K562 (cell line): ENCODE data around the gene VPS4A. TPM values are rescaled to one million over a fixed set of nuclear protein-coding genes. Genes with fewer than 3 reads are reported as not detected.

Source experiments
- ATAC-seq: fragments of 200-7000 bp; cut with Tn5 transposase; 3 replicates; pipeline ENCODE4 v1.9.1; 2020; ENCODE audit warnings: moderate library complexity
- BruUV-seq: library from RNA; stranded (reverse); fragments of 400-500 nt; replicated peaks from 2 replicates; lab custom pipeline; 2021; lab: Mats Ljungman, UMichigan
- CTCF ChIA-PET: fragments of 300-600 bp; formaldehyde crosslinking; extraction: SDS; loops from one replicate; lab custom pipeline; 2021; ENCODE audit warnings: low intra/inter-chr PET ratio; lab: Yijun Ruan, JAX
- POLR2A ChIA-PET: fragments of 300-600, 350-650 bp; sonication (Branson Sonifier 250); formaldehyde crosslinking; extraction: SDS; loops from one replicate; lab custom pipeline; 2021; ENCODE audit warnings: antibody characterized with exemption, inconsistent platforms; lab: Yijun Ruan, JAX
- DNase-seq, 4 experiments: peaks; one replicate each; pipeline versions ENCODE4 v3.0.0 to v3.0.0-alpha.2; 2011 to 2018; ENCODE audit warnings: low spot score in 3 of 4, mixed read lengths in 3 of 4; ENCODE audit errors: extremely low read depth in 1 of 4
- FAIRE-seq: peaks from 2 replicates; lab custom pipeline; 2011; peaks lifted over from hg19 to GRCh38; lab: Jason Lieb, UNC
- H2AFZ ChIP-seq: 2 replicates; pipeline ENCODE4 v1.6.0; 2011; ENCODE audit warnings: low read depth, low read length, control low read depth, inconsistent platforms
- H3K27ac ChIP-seq: fragments of 200-600 bp; 3 replicates; pipeline ENCODE4 v1.8.0; 2011; ENCODE audit warnings: low read depth, mild to moderate bottlenecking, control low read depth, inconsistent platforms, low read length, moderate library complexity, mixed read lengths; ENCODE audit errors: extremely low read depth
- H3K27me3 ChIP-seq, 2 experiments: fragments of 300-600 bp in 1 of 2; 2 replicates in 1 of 2; 3 replicates in 1 of 2; pipeline versions ENCODE4 v1.6.0 to v1.8.0; 2011; ENCODE audit warnings: inconsistent platforms in 2 of 2, low read length in 2 of 2, mild to moderate bottlenecking in 1 of 2, mixed read lengths in 1 of 2, moderate library complexity in 1 of 2; ENCODE audit not compliant: control insufficient read depth in 2 of 2, insufficient read depth in 2 of 2
- H3K36me3 ChIP-seq: fragments of 300-600 bp; 3 replicates; pipeline ENCODE4 v1.8.0; 2011; ENCODE audit warnings: mild to moderate bottlenecking, low read length, inconsistent platforms; ENCODE audit not compliant: control insufficient read depth, insufficient read depth
- H3K4me1 ChIP-seq, 2 experiments: fragments of 200-600 bp in 1 of 2; replicated peaks in 1 of 2; 2 replicates in 1 of 2; 3 replicates in 1 of 2; pipeline versions ENCODE4 v1.5.1 to v1.8.0; 2011; ENCODE audit warnings: inconsistent platforms in 2 of 2, low read length in 2 of 2, mild to moderate bottlenecking in 1 of 2, mixed read lengths in 1 of 2, moderate library complexity in 1 of 2; ENCODE audit not compliant: control insufficient read depth in 2 of 2, insufficient read depth in 2 of 2
- H3K4me2 ChIP-seq: 2 replicates; pipeline ENCODE4 v1.6.1; 2011; ENCODE audit warnings: low read length, control low read depth, inconsistent platforms, mixed read lengths; ENCODE audit not compliant: insufficient read depth
- H3K4me3 ChIP-seq: fragments of 200-600 bp; sonication (generic), shearing (Covaris generic); 2 replicates; pipeline ENCODE4 v1.5.1; 2016; ENCODE audit warnings: control low read depth, inconsistent platforms
- H3K79me2 ChIP-seq: fragments of 200-600 bp; 3 replicates; pipeline ENCODE4 v1.8.0; 2011; ENCODE audit warnings: low read length, inconsistent platforms; ENCODE audit not compliant: control insufficient read depth, insufficient read depth
- H3K9ac ChIP-seq, 2 experiments: 2 replicates each; pipeline versions ENCODE4 v1.6.0 to v1.6.1; 2011; ENCODE audit warnings: low read depth in 2 of 2, low read length in 2 of 2, control low read depth in 1 of 2, inconsistent platforms in 1 of 2, mild to moderate bottlenecking in 1 of 2, mixed read lengths in 1 of 2; ENCODE audit not compliant: insufficient read depth in 1 of 2
- H3K9me1 ChIP-seq: one replicate; pipeline ENCODE4 v1.6.0; 2011; ENCODE audit warnings: inconsistent platforms, mild to moderate bottlenecking, low read length, moderate library complexity; ENCODE audit not compliant: control insufficient read depth, insufficient read depth
- H3K9me3 ChIP-seq: replicated peaks from 2 replicates; pipeline ENCODE4 v1.5.1; 2011; ENCODE audit warnings: low read depth, low read length, inconsistent platforms; ENCODE audit not compliant: control insufficient read depth, insufficient read depth
- H4K20me1 ChIP-seq: replicated peaks from 2 replicates; pipeline ENCODE4 v1.6.1; 2011; ENCODE audit warnings: low read length, inconsistent platforms, mixed read lengths; ENCODE audit not compliant: control insufficient read depth, insufficient read depth
- AFF4 ChIP-seq: sonication (generic); formaldehyde crosslinking; IDR thresholded peaks from 2 replicates; pipeline ENCODE4 v1.8.0; 2023; ENCODE audit warnings: mild to moderate bottlenecking, missing genetic modification reagents
- CCNT2 ChIP-seq: IDR thresholded peaks from 2 replicates; pipeline ENCODE4 v1.6.1; 2011; ENCODE audit warnings: borderline replicate concordance, low read depth, mild to moderate bottlenecking, moderate library complexity, mixed read lengths, low read length; ENCODE audit not compliant: insufficient read length; ENCODE audit errors: extremely low read depth
- ELF4 ChIP-seq: fragments of 450-650 bp; formaldehyde crosslinking; IDR thresholded peaks from 2 replicates; pipeline ENCODE4 v1.4.0; 2022; ENCODE audit warnings: missing genetic modification characterization
- HDAC6 ChIP-seq: IDR thresholded peaks from 2 replicates; pipeline ENCODE4 v1.6.1; 2012; ENCODE audit warnings: low read depth, mild to moderate bottlenecking, control low read depth, inconsistent platforms, low read length, moderate library complexity
- IFI16 ChIP-seq: fragments of 250-450 bp; sonication (Bioruptor Pico); IDR thresholded peaks from 2 replicates; pipeline ENCODE4 v2.1.2; 2022; ENCODE audit warnings: mild to moderate bottlenecking, inconsistent platforms
- KAT2B ChIP-seq: IDR thresholded peaks from one replicate; pipeline ENCODE4 v1.6.1; 2012; ENCODE audit warnings: low read depth, mild to moderate bottlenecking, control low read depth, inconsistent platforms, low read length, moderate library complexity
- KLF1 ChIP-seq: fragments of 450-650 bp; IDR thresholded peaks from 2 replicates; pipeline ENCODE4 v1.6.1; 2016; ENCODE audit warnings: missing genetic modification characterization, missing compliant biosample characterization
- NUFIP1 ChIP-seq: fragments of 450-650 bp; IDR thresholded peaks from 2 replicates; pipeline ENCODE4 v1.6.1; 2018; ENCODE audit not compliant: partially characterized antibody
- PHF20 ChIP-seq: fragments of 450-650 bp; IDR thresholded peaks from 2 replicates; pipeline ENCODE4 v1.6.1; 2018; ENCODE audit not compliant: partially characterized antibody
- RBM25 ChIP-seq: fragments of 200-400 bp; formaldehyde crosslinking; IDR thresholded peaks from 2 replicates; pipeline ENCODE4 v1.6.1; 2018; ENCODE audit warnings: low read length, low read depth, moderate library complexity; ENCODE audit not compliant: severe bottlenecking
- RUNX1 ChIP-seq: sonication (generic); IDR thresholded peaks from 2 replicates; pipeline ENCODE4 v1.6.1; 2016; ENCODE audit warnings: antibody characterized with exemption, low read depth
- STAG1 ChIP-seq: sonication (generic); formaldehyde crosslinking; IDR thresholded peaks from 2 replicates; pipeline ENCODE4 v1.5.0; 2020; ENCODE audit warnings: missing genetic modification reagents, borderline replicate concordance
- TRIM24 ChIP-seq, 2 experiments: fragments of 450-650 bp; IDR thresholded peaks; 2 replicates each; pipeline ENCODE4 v1.6.1; 2016
- ZFP30 ChIP-seq: fragments of 250-450 bp; sonication (Bioruptor Pico); IDR thresholded peaks from 2 replicates; pipeline ENCODE4 v1.8.0; 2022; ENCODE audit warnings: moderate library complexity, mild to moderate bottlenecking, inconsistent platforms, borderline replicate concordance
- ZNF277 ChIP-seq: fragments of 250-450 bp; sonication (Bioruptor Pico); IDR thresholded peaks from 2 replicates; pipeline ENCODE4 v1.8.0; 2022; ENCODE audit warnings: inconsistent platforms, mild to moderate bottlenecking, moderate library complexity, borderline replicate concordance
- ZNF717 ChIP-seq: fragments of 250-450 bp; sonication (Bioruptor Pico); IDR thresholded peaks from 2 replicates; pipeline ENCODE4 v1.5.0; 2021
- whole genome bisulfite sequencing: fragments of 100-300 bp; shearing (Covaris generic); methylation state at CpG from one replicate; pipeline ENCODE4 v1.1.6; 2016; ENCODE audit warnings: low coverage, mixed read lengths; ENCODE audit not compliant: insufficient coverage; ENCODE audit errors: missing lambda C conversion rate; 5-methylcytosine and 5-hydroxymethylcytosine counted together
- in situ Hi-C: fragments of 300-500 bp; cut with MboI; formaldehyde crosslinking; loops from 4 replicates; pipeline ENCODE4 v1.15.0; 2018; ENCODE audit warnings: inconsistent platforms, mixed read lengths
- intact Hi-C: fragments of 100-400 bp; cut with micrococcal nuclease; formaldehyde crosslinking; loops from 2 replicates; pipeline ENCODE4 v1.14.2; 2022
- polyA plus RNA-seq, 8 experiments: library from polyadenylated mRNA; depleted of rRNA in 4 of 8; stranded (reverse) in 5 of 8; unstranded in 3 of 8; fragments of >200 nt; fragmentation: Nextera tagmentation in 2 of 8; fragmentation: Illumina TruSeq in 1 of 8; extraction: Ambion mirVana in 2 of 8; extraction: Trizol in 1 of 8; gene quantifications; 2 replicates each; pipeline versions ENCODE4 v1.2.1 to v1.2.3, GENCODE V29; 2011 to 2014; ENCODE audit warnings: inconsistent platforms in 1 of 8, missing spikeins in 1 of 8
- total RNA-seq, 7 experiments: library from RNA; depleted of rRNA in 6 of 7; stranded (reverse); fragments of >200 nt in 6 of 7; fragmentation: Illumina TruSeq in 2 of 7; extraction: Trizol in 2 of 7; gene quantifications; 2 replicates each; pipeline versions ENCODE4 v1.2.1 to v1.2.3, GENCODE V29; 2011 to 2021; ENCODE audit warnings: low replicate concordance in 1 of 7

Gene VPS4A
- total and polyA plus RNA-seq, 9 of the 15 experiments (the other 6 are each of a cell fraction or from before 2014, with no cell fraction given): 7.6 to 45.4 (median 29.9) TPM

- no peak for TF ChIP-seq ZNF277 (CRISPR knock-in tag)
- TF ChIP-seq ZFP30 (CRISPR knock-in tag): no peak
- TF ChIP-seq RUNX1: no peak
- TF ChIP-seq IFI16 (CRISPR knock-in tag): no peak
- TF ChIP-seq TRIM24 (IDR thresholded peaks at IDR 0.05): no peak
- peak; percentile 45 for TF ChIP-seq RBM25
- no peak for TF ChIP-seq PHF20
Measured at GRCh38 chr16:69327585-69328310, 16.6 kb downstream of the VPS4A start (continued).

- Histone ChIP-seq H3K4me2 (peak overlapping the region; percentile 89), H3K4me3 (peak overlapping the region; percentile 88), H4K20me1 (peaks cover 31% of the 10 kb centered on the region), H3K27ac (peak overlapping the region; percentile 95; the same call in 1 of the 3 replicates), H3K27me3 (no peaks in the 10 kb centered on the region), H3K9ac (peak overlapping the region; percentile 85 to 97), H3K9me3 (no peaks in the 10 kb centered on the region), H2AFZ (no peak overlapping the region), H3K4me1 (peaks cover 21 to 63% of the 10 kb centered on the region in 2 experiments; a peak in 4 of 5 replicates), H3K36me3 (peaks cover 78% of the 10 kb centered on the region), H3K79me2 (peaks cover 77% of the 10 kb centered on the region), H3K9me1 (no peaks in the 10 kb centered on the region)
- ATAC-seq (no peak), DNase-seq (peak in 2 of 4 experiments; percentile 24 to 28), FAIRE-seq (peak; percentile 74)
- WGBS: 8% methylated on average over 10 of the region's 10 CpGs
- intact Hi-C loops (no loop called here), in situ Hi-C loops (no loop called here)
- ChIA-PET CTCF (no interaction called here), POLR2A (interaction anchor here (0.7 to 5.1 kb wide), 8 partner anchors 9 to 161 kb away, joined by 3 to 51 read pairs (median 4); partner anchors contain the start of genes COG8, NIP7 and TERF2)
- BruUV-seq: no TSS peak
- TF ChIP-seq AFF4 (CRISPR knock-in tag): no peak
- TF ChIP-seq PHF20: no peak
- no peak for TF ChIP-seq STAG1 (CRISPR knock-in tag)
- TF ChIP-seq ELF4 (CRISPR knock-in tag): no peak
- no peak for TF ChIP-seq KLF1 (tag)
- no peak for TF ChIP-seq ZNF717 (CRISPR knock-in tag)
- TF ChIP-seq KAT2B: no peak
- TF ChIP-seq NUFIP1: no peak
- TF ChIP-seq HDAC6: 0 out of 2 replicates have a peak, but pooled peaks have one; percentile 5
- no peak for TF ChIP-seq CCNT2
Measured at GRCh38 chr16:69328854-69329316, 17.7 kb downstream of the VPS4A start.
